Gastroesophageal sphincter (tissue), 3 donors: ENCODE data around the gene EWSR1.

Experiments
- CTCF ChIP-seq, 4 experiments: fragments of 200-600 bp in 2 of 4; fragments of 450-650 bp in 2 of 4; sonication (generic) in 1 of 4; IDR thresholded peaks; one replicate each; pipeline ENCODE4 v1.5.1; 2017 to 2019; ENCODE audit warnings: antibody characterized with exemption in 4 of 4, mild to moderate bottlenecking in 2 of 4, moderate library complexity in 2 of 4
- POLR2A ChIP-seq, 2 donors: fragments of 450-650 bp; IDR thresholded peaks; one replicate each; pipeline ENCODE4 v1.6.1; 2017; ENCODE audit warnings: antibody characterized with exemption in 2 of 2, mild to moderate bottlenecking in 2 of 2, moderate library complexity in 1 of 2

- no peak for TF ChIP-seq POLR2A (IDR thresholded peaks at IDR 0.05)
- no peak for TF ChIP-seq CTCF (IDR thresholded peaks at IDR 0.05)
These were observed 55.6 kb downstream of the EWSR1 start for GRCh38 chr22:29323641-29324040.
